ENCODE measurements around the gene ATF5. TPM values are rescaled to one million over a fixed set of nuclear protein-coding genes. Genes with fewer than 3 reads are reported as not detected.

The ATF5 gene, protein sequence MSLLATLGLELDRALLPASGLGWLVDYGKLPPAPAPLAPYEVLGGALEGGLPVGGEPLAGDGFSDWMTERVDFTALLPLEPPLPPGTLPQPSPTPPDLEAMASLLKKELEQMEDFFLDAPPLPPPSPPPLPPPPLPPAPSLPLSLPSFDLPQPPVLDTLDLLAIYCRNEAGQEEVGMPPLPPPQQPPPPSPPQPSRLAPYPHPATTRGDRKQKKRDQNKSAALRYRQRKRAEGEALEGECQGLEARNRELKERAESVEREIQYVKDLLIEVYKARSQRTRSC
- total RNA-seq: 6.5 and 11.1 TPM in 2 replicates

DNA sequence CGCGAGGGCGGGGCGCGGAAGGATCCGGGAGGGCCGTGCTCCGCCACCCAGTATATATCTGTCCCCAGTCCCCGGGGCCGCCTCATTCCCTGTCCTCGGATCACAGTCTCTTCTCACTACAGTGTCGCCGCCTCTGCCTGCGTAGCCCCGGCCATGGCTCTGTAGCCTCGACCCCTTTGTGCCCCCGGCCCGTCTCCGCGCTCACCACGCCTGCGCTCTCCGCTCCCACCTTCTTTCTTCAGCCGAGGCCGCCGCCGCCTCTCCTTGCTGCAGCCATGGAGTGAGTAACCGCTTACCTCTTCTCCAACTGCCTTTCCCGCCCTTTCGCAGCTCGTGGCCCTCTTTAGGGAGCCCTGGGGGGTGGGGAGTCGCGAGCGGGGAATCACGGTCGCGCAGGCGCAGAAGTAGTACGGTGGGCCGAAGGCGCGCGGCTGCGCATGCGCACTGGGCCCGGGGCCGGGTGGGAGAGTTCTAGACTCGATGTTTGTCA is at the start of gene ATF5, which contains the start of gene NUP62:
TSS of gene ATF5 (plus strand) at position 85 of the 490 bp plus-strand sequence. CDS start 1,646 bp downstream, outside the sequence.
TSS of gene NUP62 (minus strand) at position 384 of the 490 bp plus-strand sequence. CDS start 19,697 bp downstream, outside the sequence.

DNA sequence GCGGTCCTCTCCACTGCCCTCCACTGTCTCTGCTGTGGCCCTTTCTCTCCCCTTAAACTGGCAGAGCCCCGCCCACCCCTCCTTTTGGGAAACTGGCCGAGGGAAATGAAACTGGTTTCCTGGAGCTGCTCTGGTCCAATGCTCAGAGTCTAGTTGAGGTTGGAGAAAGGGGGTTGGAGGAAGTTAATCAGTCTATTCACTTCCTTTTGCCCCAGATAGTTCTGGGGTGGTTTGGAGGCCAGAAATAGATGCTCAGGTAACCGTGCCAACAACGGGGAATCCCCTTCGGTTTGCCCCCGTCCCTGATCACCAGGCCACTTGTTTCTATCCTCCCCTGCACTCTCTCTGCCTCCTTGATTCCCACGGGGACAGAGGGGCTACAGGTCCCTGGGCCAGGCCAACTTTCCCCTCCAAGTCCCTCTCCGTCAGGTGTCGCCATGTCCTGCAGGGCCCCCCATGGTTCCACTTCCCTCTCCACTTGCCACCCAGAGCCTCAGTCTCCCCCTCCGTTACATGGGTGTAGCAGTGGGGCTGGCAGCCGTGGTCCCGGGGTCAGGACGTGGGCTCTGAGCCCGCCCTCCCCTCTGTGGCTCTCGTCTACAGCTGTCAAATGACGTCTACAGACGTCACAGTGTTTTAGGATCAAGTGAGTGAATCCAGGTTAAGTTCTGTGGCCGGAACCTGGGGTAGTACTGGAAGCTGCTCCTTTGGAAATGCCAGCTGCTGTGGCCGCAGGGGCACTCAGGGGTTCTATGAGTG is 32.0 kb upstream of the ATF5 start, which contains the start of gene IL4I1:
TSS of gene IL4I1 (minus strand) at position 25 of the 759 bp plus-strand sequence. CDS start 727 bp downstream, outside the sequence.

DNA sequence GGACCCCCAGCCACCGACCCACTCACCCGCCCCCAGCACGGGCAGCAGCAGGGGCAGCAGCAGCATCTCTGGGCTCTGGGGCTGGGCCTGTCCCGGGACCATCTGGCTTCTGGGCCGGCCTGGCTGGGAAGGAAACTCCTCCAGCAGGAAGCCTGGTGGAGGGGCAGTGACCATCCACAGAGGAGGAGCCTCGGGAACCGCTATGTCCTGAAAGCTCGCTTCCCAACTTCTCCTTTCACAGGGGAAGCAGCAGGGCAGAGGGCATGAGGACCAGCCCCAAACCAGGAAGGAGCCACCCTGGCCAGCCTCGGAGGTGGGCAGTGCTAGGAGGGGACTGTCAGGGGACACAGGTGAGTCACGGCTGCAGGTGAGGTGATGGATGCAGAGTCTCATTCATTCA is 32.0 kb downstream of the ATF5 start, which contains the start of gene SIGLEC11:
TSS of gene SIGLEC11 (minus strand) at position 193 of the 400 bp plus-strand sequence. CDS start at position 102, 91 bp downstream.

Other genes with a start within 250 kb of the ATF5 start
- 2.0 and 2.1 TPM in 2 replicates for gene ADM5, start 239.6 kb upstream of the ATF5 start, total RNA-seq
- gene CPT1C, start 238.1 kb upstream of the ATF5 start, total RNA-seq: 0.33 and 2.1 TPM in 2 replicates
- gene TSKS, start 165.9 kb upstream of the ATF5 start, total RNA-seq: 0.19 TPM in 1 of 2 replicates, not detected in the other
- 130 and 131 TPM in 2 replicates for gene AP2A1, start 162.2 kb upstream of the ATF5 start, total RNA-seq
- 13.7 and 18.7 TPM in 2 replicates for gene FUZ, start 115.9 kb upstream of the ATF5 start, total RNA-seq
- gene MED25, start 110.9 kb upstream of the ATF5 start, total RNA-seq: 22.1 and 34.8 TPM in 2 replicates
- 66.8 and 71.9 TPM in 2 replicates for gene PTOV1, start 78.0 kb upstream of the ATF5 start, total RNA-seq
- 57.2 and 59.7 TPM in 2 replicates for gene PNKP, start 61.6 kb upstream of the ATF5 start, total RNA-seq
- gene AKT1S1, start 51.9 kb upstream of the ATF5 start, total RNA-seq: 26.8 and 40.6 TPM in 2 replicates
- 13.0 and 15.0 TPM in 2 replicates for gene TBC1D17, start 51.5 kb upstream of the ATF5 start, total RNA-seq
- not detected in 2 replicates for gene IL4I1, start 32.3 kb upstream of the ATF5 start, total RNA-seq
- gene NUP62, start 299 bp downstream of the ATF5 start, total RNA-seq: 36.3 and 42.0 TPM in 2 replicates
- gene SIGLEC11, start 32.0 kb downstream of the ATF5 start, total RNA-seq: not detected in 2 replicates
- gene VRK3, start 96.2 kb downstream of the ATF5 start, total RNA-seq: 17.1 and 32.4 TPM in 2 replicates
- gene ZNF473, start 96.8 kb downstream of the ATF5 start, total RNA-seq: 3.5 and 5.7 TPM in 2 replicates
- not detected in 2 replicates for gene IZUMO2, start 234.1 kb downstream of the ATF5 start, total RNA-seq